DLD1 (cell line): Measurements from ENCODE around the gene DUSP1.
"Not testable (repeated sequence)": the region's sequence is repeated elsewhere in the genome, so short reads cannot be mapped to it uniquely, and the experiment has no call there.

Experiments used
- in situ Hi-C: cut with HindIII; loops from 2 replicates; pipeline ENCODE4 v1.10.0; 2017; ENCODE audit warnings: low sequenced_read_pairs

The DUSP1 gene

DNA sequence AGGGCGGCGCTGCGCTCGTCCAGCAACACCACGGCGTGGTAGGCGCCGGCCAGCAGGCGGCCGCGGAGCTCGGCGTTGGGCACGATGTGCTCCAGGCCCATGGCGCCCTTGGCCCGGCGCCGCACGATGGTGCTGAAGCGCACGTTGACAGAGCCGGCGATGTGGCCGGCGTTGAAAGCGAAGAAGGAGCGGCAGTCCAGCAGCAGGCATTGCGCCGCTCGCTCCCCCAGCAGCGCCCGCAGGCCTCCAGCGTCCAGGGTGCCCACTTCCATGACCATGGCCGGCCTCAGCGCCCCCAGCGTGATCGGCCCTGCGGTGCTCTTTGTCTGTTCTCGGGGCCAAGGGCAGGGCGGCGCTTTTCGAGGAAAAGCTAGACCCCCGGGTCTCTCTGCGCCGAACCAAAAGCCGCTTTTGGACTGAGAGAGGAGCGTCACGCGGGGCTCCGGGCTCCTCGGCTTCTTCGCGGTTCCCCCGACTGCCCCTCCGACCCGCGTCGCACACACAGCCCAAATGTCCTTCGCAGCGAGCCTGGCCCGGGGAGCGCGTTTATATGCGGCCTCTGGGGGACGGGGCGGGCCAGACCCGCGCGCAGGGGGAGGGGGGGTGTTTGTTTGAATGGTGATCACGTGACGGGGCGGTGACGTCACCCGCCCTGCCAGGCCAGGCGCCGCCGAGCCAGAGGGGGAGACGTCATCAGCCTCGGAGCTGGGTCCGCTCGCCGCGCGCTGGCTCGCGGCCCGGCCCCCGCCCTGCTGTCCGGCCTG lies at the start of gene DUSP1:
Gene DUSP1, minus strand, starts transcription at position 521 of the 764 bp plus-strand sequence. Its CDS starts 243 bp downstream, at position 278.
- in situ Hi-C loops: no loop called here

GRCh38 chr5:172820046-172820767 lies 49.2 kb upstream of the DUSP1 start:
- in situ Hi-C loops: no loop called here

DNA sequence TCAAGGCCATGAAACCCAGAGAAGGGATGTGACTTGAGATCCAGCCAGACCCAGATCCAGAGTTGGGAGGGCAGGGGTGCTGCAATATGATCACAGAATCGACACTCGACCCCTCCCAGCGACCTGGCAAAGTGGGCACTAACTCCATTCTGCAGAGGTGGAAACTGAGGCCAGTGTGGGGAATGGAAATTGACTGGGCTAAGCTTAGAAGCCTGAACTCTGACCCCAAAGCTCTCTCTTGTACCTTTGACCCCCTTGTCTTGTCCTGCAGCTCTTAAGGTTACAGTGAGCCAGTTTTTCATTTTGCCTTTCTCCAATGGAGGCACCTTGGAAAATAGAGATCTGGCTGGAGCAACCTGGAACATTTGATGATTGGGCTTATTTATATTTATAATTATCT lies 48.6 kb upstream of the DUSP1 start:
- in situ Hi-C loops: no loop called here

- in situ Hi-C loops: no loop called here
These were observed 47.1 kb upstream of the DUSP1 start for GRCh38 chr5:172818081-172818480.

DNA sequence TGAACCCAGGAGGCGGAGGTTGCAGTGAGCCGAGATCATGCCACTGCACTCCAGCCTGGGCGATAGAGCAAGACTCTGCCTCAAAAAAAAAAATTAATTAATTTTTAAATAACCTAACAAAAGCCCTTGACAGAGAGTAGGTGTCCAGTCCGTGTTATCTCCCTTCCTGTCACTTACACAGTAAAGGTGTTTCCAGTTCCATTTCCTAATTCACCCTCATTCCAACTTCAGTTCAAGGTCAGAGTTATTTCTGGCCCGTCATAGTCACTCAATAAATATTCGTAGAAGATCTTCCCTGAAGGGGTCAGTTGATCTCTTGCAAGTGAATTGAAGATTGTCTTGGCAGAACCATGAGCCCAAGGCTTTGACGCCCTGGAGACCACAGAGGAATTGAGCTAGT lies 46.7 kb upstream of the DUSP1 start:
- in situ Hi-C loops: no loop called here

- in situ Hi-C loops: no loop called here
These were observed 46.0 kb upstream of the DUSP1 start for GRCh38 chr5:172816925-172817562.

DNA sequence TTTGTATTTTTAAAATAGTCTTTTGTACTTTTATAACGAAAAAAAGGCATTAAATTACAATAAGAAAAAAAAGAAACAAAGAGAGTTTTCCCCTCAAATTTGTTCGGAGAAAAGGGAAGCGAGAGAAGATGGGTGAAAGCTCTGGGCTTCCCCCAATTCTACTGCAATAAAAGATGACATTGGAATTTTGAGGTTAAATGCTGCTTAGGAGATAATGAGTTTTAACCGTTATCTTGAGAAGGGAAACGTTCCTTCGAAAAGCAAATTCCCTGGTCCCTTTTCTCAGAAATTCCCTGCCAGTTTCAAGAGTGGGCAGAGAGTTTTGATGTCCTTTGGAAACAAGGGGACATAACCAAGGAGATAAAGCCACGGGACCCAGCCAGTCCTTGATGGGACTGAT lies 44.6 kb upstream of the DUSP1 start:
- in situ Hi-C loops: no loop called here

- in situ Hi-C loops: not testable (repeated sequence)
These were observed 40.0 kb upstream of the DUSP1 start for GRCh38 chr5:172810996-172811395.

DNA sequence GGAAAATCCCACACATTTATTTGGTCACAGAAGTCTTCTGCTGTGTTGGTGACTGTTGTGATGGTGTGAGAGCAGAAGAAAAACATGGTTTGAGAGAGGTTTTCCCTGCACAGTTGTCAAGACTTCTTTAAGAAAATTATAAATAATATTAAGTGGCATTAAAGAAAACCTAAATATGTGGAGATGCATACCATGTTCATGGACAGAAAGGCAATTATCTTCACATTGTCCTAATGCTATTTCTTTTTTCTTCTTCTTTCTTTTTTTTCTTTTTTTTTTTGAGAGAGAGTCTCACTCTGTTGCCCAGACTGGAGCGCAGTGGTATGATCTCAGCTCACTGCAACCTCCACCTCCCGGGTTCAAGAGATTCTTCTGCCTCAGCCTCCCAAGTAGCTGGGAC lies 38.8 kb upstream of the DUSP1 start:
- in situ Hi-C loops: no loop called here

- in situ Hi-C loops: no loop called here
These were observed 36.8 kb upstream of the DUSP1 start for GRCh38 chr5:172807766-172808311.

DNA sequence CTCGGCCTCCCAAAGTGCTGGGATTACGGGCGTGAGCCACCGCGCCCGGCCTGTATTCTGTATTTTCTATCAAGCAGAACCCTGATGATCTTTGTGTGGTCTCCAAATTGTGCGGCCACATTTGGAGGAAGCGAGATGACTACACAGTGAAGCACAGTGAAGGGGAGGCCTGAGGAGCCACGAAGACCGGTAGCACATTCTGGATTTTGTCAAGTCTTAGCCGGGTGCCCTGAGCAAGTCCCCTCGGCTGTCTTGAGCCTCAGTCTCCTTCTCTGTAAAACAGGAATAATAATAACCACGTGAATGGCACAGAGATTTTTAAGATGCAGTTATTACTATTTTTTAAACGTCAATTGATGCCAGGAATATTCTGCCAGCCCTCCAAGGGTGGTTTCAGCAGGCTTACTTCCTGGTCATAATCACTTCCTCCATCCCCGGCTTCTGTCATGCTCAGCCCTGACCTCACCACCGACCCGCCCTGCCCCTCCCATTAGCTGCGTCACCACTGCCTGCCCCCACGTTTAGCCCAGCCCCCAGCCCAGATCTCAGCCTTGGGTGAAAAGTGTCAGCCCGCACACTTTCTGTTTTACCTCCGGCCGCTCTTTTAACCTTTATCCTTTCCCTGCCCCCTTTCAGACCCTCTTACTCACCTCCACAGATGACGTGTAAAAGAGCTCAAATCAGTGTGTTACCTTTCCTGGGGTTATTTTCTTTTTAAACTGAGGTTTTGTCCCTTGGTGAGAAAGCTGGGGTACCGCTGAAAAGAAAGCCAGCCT lies 36.1 kb upstream of the DUSP1 start:
- in situ Hi-C loops: no loop called here

DNA sequence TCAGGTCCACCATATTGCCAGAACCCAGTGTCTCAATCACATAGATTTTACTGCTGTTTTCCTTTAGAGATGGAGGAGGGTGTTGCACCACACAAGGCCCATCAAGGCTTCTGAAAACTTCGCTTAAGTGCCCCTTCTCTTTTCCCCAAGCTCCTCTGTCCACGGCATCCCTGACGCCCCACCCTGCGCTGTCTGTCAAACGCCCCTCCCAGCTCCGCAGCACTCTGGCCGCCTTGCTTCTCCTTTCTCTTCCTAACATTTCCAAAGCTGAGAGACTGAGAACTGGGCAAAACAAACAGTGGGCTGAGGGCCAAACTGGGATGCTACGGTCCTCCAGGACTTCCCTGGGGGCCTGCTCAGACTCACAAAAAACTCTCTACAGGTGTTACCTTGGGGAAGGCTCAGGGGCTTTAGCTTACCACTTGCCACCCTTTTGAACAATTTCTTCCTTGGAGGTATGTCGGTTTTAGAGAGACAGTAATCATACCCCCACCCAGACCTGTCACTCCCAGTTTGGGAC lies 34.8 kb upstream of the DUSP1 start:
- in situ Hi-C loops: no loop called here

- in situ Hi-C loops: no loop called here
These were observed 34.2 kb upstream of the DUSP1 start for GRCh38 chr5:172805018-172805683.

GRCh38 chr5:172802567-172803176 lies 31.7 kb upstream of the DUSP1 start:
- in situ Hi-C loops: no loop called here

- in situ Hi-C loops: no loop called here
These were observed 31.1 kb upstream of the DUSP1 start for GRCh38 chr5:172802112-172802511.

- in situ Hi-C loops: no loop called here
These were observed 30.2 kb upstream of the DUSP1 start for GRCh38 chr5:172801179-172801671.

DNA sequence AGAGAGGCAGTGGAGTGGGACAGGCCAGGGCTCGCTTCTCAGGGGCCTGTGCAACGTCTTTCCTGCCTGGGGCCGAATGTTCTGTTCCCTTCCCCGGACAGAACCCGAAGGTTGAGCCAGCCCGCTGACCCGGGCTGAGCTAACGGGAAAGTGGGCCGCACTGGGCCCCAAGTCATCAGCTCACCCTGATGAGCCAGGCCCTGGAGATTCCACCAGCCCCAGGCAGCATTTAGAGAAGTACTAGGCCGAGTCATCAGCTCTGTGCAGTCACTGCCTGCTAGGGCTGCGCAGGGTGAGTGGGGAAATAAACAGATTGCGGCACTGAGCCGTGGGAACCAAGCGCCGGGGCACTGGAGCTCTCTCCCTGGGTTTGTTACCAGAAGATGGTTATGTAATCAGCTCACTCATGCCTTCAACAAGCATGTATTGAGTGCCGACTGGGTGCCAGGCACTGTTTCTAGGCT lies 29.1 kb upstream of the DUSP1 start:
- in situ Hi-C loops: no loop called here

- in situ Hi-C loops: no loop called here
These were observed 28.4 kb upstream of the DUSP1 start for GRCh38 chr5:172799416-172799815.
